Measurements from ENCODE around the gene ALDH6A1.

GRCh38 chr14:74065746-74066575 lies 18.3 kb downstream of the ALDH6A1 start:
- TF ChIP-seq CTCF (IDR thresholded peaks at IDR 0.05; ENCODE audit: insufficient read depth, low read length, poor library complexity, severe bottlenecking) (no peak), EZH2phosphoT487 (conservative IDR thresholded peaks at IDR 0.05; ENCODE audit: low read length) (no peak)
